H1 (cell line): Measurements from ENCODE around the gene NCBP1. TPM values are rescaled to one million over a fixed set of nuclear protein-coding genes. Genes with fewer than 3 reads are reported as not detected.

Experiments
- CTCF ChIA-PET: fragments of 300-600 bp; sonication (Branson Sonifier 250); formaldehyde crosslinking; loops from one replicate; lab custom pipeline; 2021; ENCODE audit not compliant: partially characterized antibody; lab: Charles Lee
- POLR2A ChIA-PET: fragments of 300-600 bp; sonication (Branson Sonifier 250); formaldehyde crosslinking; loops from one replicate; lab custom pipeline; 2021; ENCODE audit warnings: inconsistent platforms; ENCODE audit not compliant: partially characterized antibody; lab: Charles Lee
- DNase-seq, 2 experiments: peaks; one replicate each; pipeline versions ENCODE4 v3.0.0 to v3.0.0-alpha.2; 2010 to 2022; ENCODE audit warnings: low spot score in 2 of 2, low read depth in 1 of 2, mixed read lengths in 1 of 2
- FAIRE-seq: peaks from 2 replicates; lab custom pipeline; 2011; peaks lifted over from hg19 to GRCh38; lab: Jason Lieb, UNC
- H2AFZ ChIP-seq: 2 replicates; pipeline ENCODE4 v1.8.1; 2012; ENCODE audit warnings: low read length, inconsistent platforms
- H2AK5ac ChIP-seq: 2 replicates; pipeline ENCODE4 v1.6.1; 2013; ENCODE audit warnings: low read depth, low read length
- H2BK120ac ChIP-seq: replicated peaks from 2 replicates; pipeline ENCODE3; 2013; ENCODE audit warnings: low read depth, low read length, inconsistent platforms
- H2BK12ac ChIP-seq: 2 replicates; pipeline ENCODE4 v1.6.1; 2013; ENCODE audit warnings: low read depth, low read length
- H2BK15ac ChIP-seq: 2 replicates; pipeline ENCODE4 v1.6.1; 2013; ENCODE audit warnings: low read length
- H2BK20ac ChIP-seq: 2 replicates; pipeline ENCODE4 v1.6.1; 2013; ENCODE audit warnings: low read length
- H2BK5ac ChIP-seq: 2 replicates; pipeline ENCODE4 v1.6.1; 2013; ENCODE audit warnings: low read depth, low read length
- H3K14ac ChIP-seq: 2 replicates; pipeline ENCODE4 v1.6.1; 2013; ENCODE audit warnings: inconsistent platforms; ENCODE audit not compliant: insufficient read length
- H3K18ac ChIP-seq: 2 replicates; pipeline ENCODE4 v1.6.1; 2013; ENCODE audit warnings: low read length; ENCODE audit errors: extremely low read depth
- H3K23ac ChIP-seq: 2 replicates; pipeline ENCODE4 v1.6.1; 2013; ENCODE audit warnings: inconsistent platforms; ENCODE audit not compliant: insufficient read length
- H3K23me2 ChIP-seq: 2 replicates; pipeline ENCODE4 v1.6.1; 2013; ENCODE audit warnings: low read depth, low read length
- H3K27ac ChIP-seq: 2 replicates; pipeline ENCODE4 v1.6.1; 2011; ENCODE audit warnings: low read depth, low read length, inconsistent platforms
- H3K27me3 ChIP-seq, 4 experiments: replicated peaks in 1 of 4; 1 replicate in 1 of 4; 2 replicates in 3 of 4; pipeline versions ENCODE4 v1.6.1 to v1.8.1; 2011 to 2013; ENCODE audit warnings: low read length in 3 of 4, mild to moderate bottlenecking in 3 of 4, inconsistent platforms in 2 of 4, mixed read lengths in 2 of 4, moderate library complexity in 1 of 4; ENCODE audit not compliant: control insufficient read depth in 3 of 4, insufficient read depth in 3 of 4; ENCODE audit errors: extremely low read depth in 1 of 4
- H3K36me3 ChIP-seq, 4 experiments: 2 replicates each; pipeline versions ENCODE4 v1.6.1 to v1.8.1; 2011 to 2013; ENCODE audit warnings: mild to moderate bottlenecking in 4 of 4, low read length in 3 of 4, moderate library complexity in 2 of 4, control low read depth in 1 of 4, inconsistent platforms in 1 of 4; ENCODE audit not compliant: insufficient read depth in 4 of 4, control insufficient read depth in 2 of 4
- H3K4ac ChIP-seq: replicated peaks from 2 replicates; pipeline ENCODE3; 2013; ENCODE audit warnings: low read length, low read depth, mixed read lengths, inconsistent platforms; ENCODE audit not compliant: insufficient read length
- H3K4me1 ChIP-seq, 4 experiments: replicated peaks in 1 of 4; 1 replicate in 1 of 4; 2 replicates in 3 of 4; pipeline versions ENCODE4 v1.6.1 to v1.8.1; 2011 to 2013; ENCODE audit warnings: low read length in 3 of 4, inconsistent platforms in 2 of 4, mixed read lengths in 1 of 4; ENCODE audit not compliant: insufficient read depth in 4 of 4, control insufficient read depth in 3 of 4
- H3K4me2 ChIP-seq, 2 experiments: 2 replicates each; pipeline versions ENCODE4 v1.6.1 to v1.8.1; 2011 to 2013; ENCODE audit warnings: low read depth in 2 of 2, low read length in 2 of 2, control low read depth in 1 of 2, inconsistent platforms in 1 of 2, mild to moderate bottlenecking in 1 of 2; ENCODE audit not compliant: insufficient read depth in 1 of 2
- H3K4me3 ChIP-seq, 4 experiments: fragments of 200-600, 300-600 bp in 1 of 4; sonication (generic), shearing (Covaris generic), sonication (Bioruptor Twin) in 1 of 4; 2 replicates each; pipeline versions ENCODE4 v1.5.1 to v1.8.1; 2011 to 2016; ENCODE audit warnings: low read length in 4 of 4, low read depth in 3 of 4, control low read depth in 2 of 4, inconsistent platforms in 2 of 4, mild to moderate bottlenecking in 2 of 4, mixed read lengths in 1 of 4, moderate library complexity in 1 of 4; ENCODE audit not compliant: insufficient read depth in 2 of 4; ENCODE audit errors: extremely low read depth in 1 of 4
- H3K56ac ChIP-seq: replicated peaks from 2 replicates; pipeline ENCODE3; 2013; ENCODE audit warnings: low read depth, mild to moderate bottlenecking, mixed read lengths, low read length, inconsistent platforms; ENCODE audit not compliant: insufficient read length
- H3K79me1 ChIP-seq: 2 replicates; pipeline ENCODE4 v1.6.1; 2013; ENCODE audit warnings: low read depth, low read length, control low read depth
- H3K79me2 ChIP-seq, 2 experiments: 2 replicates each; pipeline versions ENCODE4 v1.6.1 to v1.8.1; 2012 to 2013; ENCODE audit warnings: low read length in 2 of 2, mild to moderate bottlenecking in 2 of 2, inconsistent platforms in 1 of 2; ENCODE audit not compliant: insufficient read depth in 2 of 2, control insufficient read depth in 1 of 2
- H3K9ac ChIP-seq, 4 experiments: replicated peaks in 1 of 4; 1 replicate in 1 of 4; 2 replicates in 3 of 4; pipeline versions ENCODE4 v1.6.1 to v1.8.1; 2011 to 2013; ENCODE audit warnings: low read depth in 3 of 4, low read length in 3 of 4, control low read depth in 2 of 4, mild to moderate bottlenecking in 2 of 4, moderate library complexity in 2 of 4, inconsistent platforms in 1 of 4; ENCODE audit errors: extremely low read depth in 1 of 4
- H3K9me3 ChIP-seq, 2 experiments: 2 replicates each; pipeline versions ENCODE4 v1.6.1 to v1.8.1; 2012 to 2013; ENCODE audit warnings: mild to moderate bottlenecking in 2 of 2, moderate library complexity in 2 of 2, control low read depth in 1 of 2, inconsistent platforms in 1 of 2, low read depth in 1 of 2, low read length in 1 of 2, mixed read lengths in 1 of 2; ENCODE audit not compliant: insufficient read depth in 2 of 2
- H4K20me1 ChIP-seq, 2 experiments: replicated peaks in 1 of 2; 2 replicates each; pipeline versions ENCODE3 to v1.8.1; 2011 to 2013; ENCODE audit warnings: inconsistent platforms in 2 of 2, low read length in 2 of 2, mild to moderate bottlenecking in 1 of 2; ENCODE audit not compliant: insufficient read depth in 2 of 2, control insufficient read depth in 1 of 2
- H4K5ac ChIP-seq: 2 replicates; pipeline ENCODE4 v1.6.1; 2013; ENCODE audit warnings: low read length, low read depth, mixed read lengths, inconsistent platforms; ENCODE audit not compliant: insufficient read length
- H4K8ac ChIP-seq: 2 replicates; pipeline ENCODE4 v1.8.0; 2013; ENCODE audit warnings: mild to moderate bottlenecking, moderate library complexity, low read length, inconsistent platforms; ENCODE audit not compliant: insufficient read depth; ENCODE audit errors: extremely low read depth
- H4K91ac ChIP-seq: replicated peaks from 2 replicates; pipeline ENCODE3; 2013; ENCODE audit warnings: low read length, mixed read lengths, inconsistent platforms; ENCODE audit not compliant: insufficient read length
- CEBPB ChIP-seq: IDR thresholded peaks from 2 replicates; pipeline ENCODE4 v1.6.1; 2012; ENCODE audit warnings: low read depth, low read length
- PHF8 ChIP-seq: fragments of 200-600 bp; sonication (generic); conservative IDR thresholded peaks from 2 replicates; pipeline ENCODE4 v1.7.1; 2012; ENCODE audit warnings: low read depth, mild to moderate bottlenecking, inconsistent platforms, low read length, moderate library complexity
- POU5F1 ChIP-seq: IDR thresholded peaks from 2 replicates; pipeline ENCODE4 v1.6.1; 2011; ENCODE audit warnings: low read depth, mild to moderate bottlenecking, low read length, moderate library complexity
- SP4 ChIP-seq: IDR thresholded peaks from 2 replicates; pipeline ENCODE4 v1.6.1; 2012; ENCODE audit warnings: low read length, inconsistent platforms
- TEAD4 ChIP-seq: IDR thresholded peaks from 2 replicates; pipeline ENCODE4 v1.6.1; 2012; ENCODE audit warnings: low read depth, low read length, inconsistent platforms, mixed read lengths
- WGBS, 2 experiments: shearing (Covaris generic) in 1 of 2; methylation state at CpG; one replicate each; pipeline versions ENCODE4 v1.1.6 to v1.1.7; 2013 to 2015; ENCODE audit warnings: low lambda C conversion rate in 2 of 2, mixed read lengths in 2 of 2, inconsistent platforms in 1 of 2, low coverage in 1 of 2, missing lambda C conversion rate in 1 of 2; ENCODE audit not compliant: insufficient replicate concordance in 2 of 2, insufficient coverage in 1 of 2, insufficient read length in 1 of 2; ENCODE audit errors: extremely low coverage in 1 of 2, missing lambda C conversion rate in 1 of 2; 5-methylcytosine and 5-hydroxymethylcytosine counted together
- polyA plus RNA-seq, 7 experiments: library from polyadenylated mRNA; depleted of rRNA in 3 of 7; stranded (reverse) in 5 of 7; unstranded in 2 of 7; fragments of >200 nt in 5 of 7; fragments of 200-250 nt in 2 of 7; gene quantifications; 1 replicate in 5 of 7; 2 replicates in 1 of 7; 4 replicates in 1 of 7; pipeline versions ENCODE4 v1.2.1 to v1.2.3, GENCODE V29; 2011 to 2013; ENCODE audit warnings: missing spikeins in 2 of 7, mixed read lengths in 2 of 7
- total RNA-seq: library from RNA; stranded (reverse); fragmentation: NEBNext Ultra II Directional; extraction: Animal tissue kit (Norgen Biotek cat#: 25700); gene quantifications from 2 replicates; pipeline ENCODE4 v1.2.1, GENCODE V29; 2021

The NCBP1 gene
- total and polyA plus RNA-seq, 2 of the 8 experiments (the other 6 are each of a cell fraction or from before 2014, with no cell fraction given): 14.7 to 54.0 TPM

- Histone ChIP-seq H3K36me3 (peaks cover 19 to 87% (median 69%) of the 10 kb centered on the region in 4 experiments), H3K9ac (no peak overlapping the region), H2AK5ac (no peak overlapping the region), H3K56ac (no peak overlapping the region), H3K27ac (no peak overlapping the region), H2AFZ (no peak overlapping the region), H3K79me1 (no peaks in the 10 kb centered on the region; the same call in 1 of the 2 replicates), H3K23ac (no peak overlapping the region), H4K8ac (no peak overlapping the region), H2BK12ac (no peak overlapping the region), H3K23me2 (no peaks in the 10 kb centered on the region), H3K18ac (no peak overlapping the region), H3K4me3 (no peak overlapping the region), H3K4me1 (no peaks in the 10 kb centered on the region), H3K9me3 (no peaks in the 10 kb centered on the region), H4K5ac (no peak overlapping the region), H2BK20ac (no peak overlapping the region), H4K91ac (no peak overlapping the region), H3K79me2 (no peaks in the 10 kb centered on the region), H2BK15ac (no peak overlapping the region), H3K27me3 (no peaks in the 10 kb centered on the region), H2BK120ac (no peak overlapping the region), H2BK5ac (no peak overlapping the region), H3K4me2 (no peak overlapping the region), H3K14ac (no peak overlapping the region), H4K20me1 (peaks cover 0 to 1% of the 10 kb centered on the region in 2 experiments), H3K4ac (no peak overlapping the region)
- ChIA-PET POLR2A (interaction anchor here (0.8 to 1.0 kb wide), 2 partner anchors 8 to 13 kb away, joined by 3 read pairs; no protein-coding TSS in a partner anchor), CTCF (interaction anchor here (0.6 to 1.3 kb wide), 2 partner anchors 20 to 100 kb away, joined by 3 to 4 read pairs; no protein-coding TSS in a partner anchor)
- FAIRE-seq (peak; percentile 36), DNase-seq (no peak)
- 90% methylated on average over 2 of the region's 2 CpGs; no CpG with 5 or more reads in 1 of the 2 experiments for WGBS, 2 experiments
- TF ChIP-seq CEBPB (no peak), TEAD4 (no peak), PHF8 (no peak), SP4 (no peak), POU5F1 (no peak)
These were observed 27.2 kb downstream of the NCBP1 start for GRCh38 chr9:97660847-97661246.
